Renal pelvis (tissue), 4 donors: Measurements from ENCODE around the gene MROH9. TPM values are rescaled to one million over a fixed set of nuclear protein-coding genes. Genes with fewer than 3 reads are reported as not detected.

Experiments
- DNase-seq: peaks from one replicate; pipeline ENCODE4 v3.0.0-alpha.2; 2013
- polyA plus RNA-seq, 3 donors: library from polyadenylated mRNA; unstranded; fragments of 120-200 nt; gene quantifications; one replicate each; pipeline ENCODE4 v1.2.1, GENCODE V29; 2013; ENCODE audit not compliant: insufficient read length in 3 of 3

Gene MROH9
- polyA plus RNA-seq, 3 donors, result not detected

DNA sequence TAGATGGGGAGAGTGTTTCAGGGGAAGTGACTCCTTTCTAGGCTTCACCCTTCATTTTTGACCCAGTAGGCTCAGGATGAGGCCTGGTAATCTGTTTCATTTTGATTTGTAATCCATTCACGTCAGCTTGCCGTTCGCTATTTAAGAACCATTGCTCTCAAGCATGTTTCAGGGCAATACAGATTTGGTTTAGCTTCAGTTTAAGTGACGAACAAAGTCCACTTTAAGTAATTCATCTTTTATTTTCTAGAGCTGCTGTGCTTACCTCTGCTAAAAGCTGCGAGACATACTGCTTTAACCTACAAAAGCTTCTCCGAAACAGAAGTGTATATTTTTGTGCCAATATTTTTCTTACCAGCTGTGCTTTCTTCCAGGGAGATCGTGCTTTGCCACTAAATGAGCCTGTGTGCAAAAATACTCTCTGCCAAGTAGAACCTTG lies 146.4 kb downstream of the MROH9 start:
- DNase-seq, result no peak

DNA sequence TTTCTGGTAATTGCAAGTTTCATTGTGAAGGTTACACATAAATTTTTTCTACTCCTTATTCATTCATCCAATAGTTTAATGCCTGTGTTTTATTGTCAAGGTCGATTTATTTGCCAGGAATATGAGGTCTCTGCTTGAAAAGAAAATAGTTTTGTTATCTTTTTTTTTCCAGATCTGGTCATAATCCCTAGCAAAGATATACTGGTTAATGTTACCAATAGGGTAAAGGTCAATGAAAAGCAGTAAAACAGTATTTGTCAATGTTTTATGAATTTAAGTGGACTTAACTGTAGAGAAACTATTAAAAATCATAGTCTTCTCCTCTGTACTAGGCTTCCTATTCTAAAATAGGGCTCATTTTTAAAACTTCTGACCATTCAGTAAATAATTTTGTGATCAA lies 147.3 kb downstream of the MROH9 start:
- no peak for DNase-seq

DNA sequence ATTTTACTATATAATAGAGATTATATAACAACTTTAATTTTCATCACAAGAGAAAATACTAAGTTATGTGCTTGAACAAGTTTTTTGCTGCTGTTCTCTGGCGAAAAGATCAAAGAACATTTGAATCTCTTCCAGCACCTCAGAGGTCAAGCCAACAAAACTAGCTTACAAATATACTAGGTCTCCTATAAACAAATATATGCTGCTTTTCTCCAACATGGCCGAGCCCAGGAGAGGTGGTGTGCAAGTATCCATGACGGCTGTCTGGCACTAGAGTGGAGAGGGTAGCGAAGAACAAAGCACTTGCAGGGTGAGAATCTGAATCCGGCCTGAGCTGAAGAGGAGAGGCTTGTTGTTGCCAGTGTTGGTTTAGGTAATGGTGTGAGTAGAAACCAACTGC lies 147.9 kb downstream of the MROH9 start:
- no peak for DNase-seq

DNA sequence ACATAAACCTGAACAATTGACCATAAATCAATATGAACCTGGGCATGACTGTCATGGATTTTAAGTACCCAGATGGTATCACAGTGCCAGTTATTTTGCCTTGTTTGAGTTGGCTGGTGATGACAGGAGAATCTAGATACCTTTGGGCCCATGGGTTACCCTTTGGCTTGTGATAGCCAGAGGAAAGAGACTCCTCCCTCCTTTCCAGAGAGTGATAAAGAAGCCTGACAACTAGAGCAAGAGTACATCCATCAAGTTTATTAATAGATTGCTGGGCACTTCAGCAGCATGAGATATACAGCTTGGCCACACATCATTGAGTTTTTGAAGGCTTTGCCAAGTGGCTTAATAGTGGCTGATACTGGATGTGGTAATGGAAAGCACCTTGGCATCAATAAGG lies 148.8 kb downstream of the MROH9 start:
- no peak for DNase-seq

DNA sequence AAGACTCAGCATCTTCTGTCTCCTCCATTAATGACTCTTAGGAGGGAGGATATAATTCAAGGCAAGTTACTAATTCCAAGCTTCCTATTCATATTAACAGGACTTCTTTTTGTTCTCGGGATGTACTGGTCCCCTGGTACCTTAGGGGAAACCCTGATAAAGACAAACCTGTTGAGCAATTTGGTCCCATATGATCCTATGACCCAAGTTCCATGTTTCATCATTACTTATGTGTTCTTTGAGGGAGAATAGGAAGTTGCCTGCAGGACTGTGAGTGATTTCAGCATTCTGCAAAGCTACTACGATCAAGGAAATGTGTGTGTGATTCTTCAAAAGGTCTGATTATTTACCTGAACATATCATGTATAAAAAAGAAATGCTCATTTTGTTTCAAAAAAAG lies 149.5 kb downstream of the MROH9 start:
- no peak for DNase-seq

DNA sequence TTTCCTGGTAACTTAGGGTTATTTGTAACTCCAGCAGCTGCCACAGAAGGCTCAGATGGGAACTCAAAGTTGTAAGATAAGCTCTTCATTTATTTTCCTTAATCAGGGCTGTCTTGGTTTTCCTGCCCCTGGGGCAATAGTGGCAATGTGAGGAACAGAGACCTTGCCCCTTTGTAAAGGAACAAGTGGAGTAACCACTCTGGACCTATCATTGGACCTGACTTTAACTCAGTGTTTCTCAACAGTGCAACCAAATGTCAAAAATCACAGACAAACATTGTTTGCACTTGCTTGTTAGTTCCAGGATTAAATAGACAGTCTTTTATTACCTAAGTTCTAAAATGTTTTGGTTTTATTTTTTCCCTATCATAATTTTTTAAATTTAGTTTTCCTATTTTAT lies 152.6 kb downstream of the MROH9 start:
- no peak for DNase-seq

DNA sequence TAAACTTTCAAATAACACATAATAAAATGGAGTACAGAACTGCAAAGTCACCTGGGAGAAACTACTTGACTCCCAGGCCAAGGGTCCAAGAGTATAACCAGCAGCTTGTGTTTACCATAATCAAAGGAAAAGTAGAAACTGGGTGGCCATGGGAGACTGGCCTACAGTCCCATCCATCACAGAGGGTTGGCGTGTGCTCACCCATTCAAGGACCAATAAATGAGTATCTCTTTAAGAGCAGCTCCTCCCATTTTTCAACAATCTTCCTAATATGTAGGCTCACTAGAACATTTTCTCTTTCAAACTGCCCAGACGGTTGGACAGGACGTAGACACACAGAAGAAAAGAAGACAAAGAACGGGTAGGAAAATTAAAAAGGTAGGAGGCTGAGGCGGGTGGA lies 155.3 kb downstream of the MROH9 start, which contains the start of gene FMO3:
FMO3 (plus strand) TSS at position 302 of the 400 bp plus-strand sequence. CDS start 1,754 bp downstream, outside the sequence.
- no peak for DNase-seq

DNA sequence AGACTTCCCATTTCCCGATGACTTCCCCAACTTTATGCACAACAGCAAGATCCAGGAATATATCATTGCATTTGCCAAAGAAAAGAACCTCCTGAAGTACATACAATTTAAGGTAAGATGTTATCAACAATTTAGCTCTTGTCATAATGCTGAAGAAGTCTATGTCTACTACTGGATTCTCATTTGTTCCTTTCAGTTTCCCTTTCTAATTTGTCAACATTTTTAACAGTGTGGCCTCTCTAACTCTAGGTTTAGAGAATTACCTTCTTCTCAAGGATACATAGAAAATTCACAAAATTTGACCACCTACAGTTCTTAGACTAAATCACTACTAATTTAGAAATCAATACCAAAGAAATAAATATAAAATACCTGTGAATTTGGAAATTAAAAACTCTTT lies 168.5 kb downstream of the MROH9 start:
- no peak for DNase-seq

DNA sequence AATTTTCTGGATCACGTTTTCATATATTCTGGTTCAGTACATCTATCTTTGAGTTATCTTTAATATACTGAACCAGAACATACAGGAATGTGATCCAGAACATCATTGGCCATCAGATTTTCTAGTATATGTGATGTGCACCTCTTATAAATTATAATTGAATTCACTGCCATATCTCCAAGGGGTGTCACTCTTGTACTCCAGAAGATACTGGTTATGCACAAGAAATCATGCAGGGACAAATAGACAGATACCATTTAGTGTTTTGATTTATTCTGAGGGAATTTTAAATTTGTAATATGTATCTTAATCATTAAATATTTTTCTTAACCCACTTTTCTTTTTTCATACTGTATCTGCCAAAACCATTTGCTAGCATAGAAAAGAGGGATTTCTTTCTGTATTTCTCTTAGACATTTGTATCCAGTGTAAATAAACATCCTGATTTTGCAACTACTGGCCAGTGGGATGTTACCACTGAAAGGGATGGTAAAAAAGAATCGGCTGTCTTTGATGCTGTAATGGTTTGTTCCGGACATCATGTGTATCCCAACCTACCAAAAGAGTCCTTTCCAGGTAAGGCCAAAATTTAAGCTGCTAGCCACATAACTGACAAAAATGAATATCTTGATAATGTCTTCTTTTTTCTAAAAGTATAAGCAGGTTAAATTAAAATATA lies 172.1 kb downstream of the MROH9 start:
- DNase-seq, result no peak

DNA sequence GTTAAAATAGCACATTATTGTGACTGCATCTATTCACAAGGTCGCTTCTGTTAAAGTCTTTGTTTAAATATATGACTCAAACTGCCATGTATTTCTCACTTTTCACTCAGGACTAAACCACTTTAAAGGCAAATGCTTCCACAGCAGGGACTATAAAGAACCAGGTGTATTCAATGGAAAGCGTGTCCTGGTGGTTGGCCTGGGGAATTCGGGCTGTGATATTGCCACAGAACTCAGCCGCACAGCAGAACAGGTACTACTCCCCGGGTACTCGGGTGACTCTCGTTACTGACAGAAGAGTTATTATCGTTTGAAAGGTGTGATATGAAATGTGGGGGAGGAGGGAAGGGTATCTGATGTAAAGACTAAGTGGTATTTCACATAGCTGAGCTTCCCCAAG lies 172.6 kb downstream of the MROH9 start:
- DNase-seq, result no peak

DNA sequence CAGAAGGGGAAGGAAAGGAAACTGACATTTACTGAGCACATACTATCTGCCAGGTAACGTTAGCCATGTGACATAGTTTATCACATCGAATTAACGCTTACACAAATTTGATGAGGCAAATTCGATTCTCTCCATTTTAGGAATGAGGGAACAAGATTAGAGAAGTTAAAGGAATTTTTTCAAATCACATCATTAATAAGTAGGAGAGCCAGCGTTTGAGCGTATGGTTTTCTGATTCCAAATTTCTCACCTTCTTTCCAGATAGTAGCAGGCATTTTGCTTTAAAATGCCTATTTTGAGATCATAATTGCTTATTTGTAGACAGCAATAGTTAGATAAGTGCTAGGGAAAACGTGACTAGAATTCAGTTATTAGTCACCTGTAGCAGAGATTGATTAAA lies 174.6 kb downstream of the MROH9 start:
- no peak for DNase-seq

DNA sequence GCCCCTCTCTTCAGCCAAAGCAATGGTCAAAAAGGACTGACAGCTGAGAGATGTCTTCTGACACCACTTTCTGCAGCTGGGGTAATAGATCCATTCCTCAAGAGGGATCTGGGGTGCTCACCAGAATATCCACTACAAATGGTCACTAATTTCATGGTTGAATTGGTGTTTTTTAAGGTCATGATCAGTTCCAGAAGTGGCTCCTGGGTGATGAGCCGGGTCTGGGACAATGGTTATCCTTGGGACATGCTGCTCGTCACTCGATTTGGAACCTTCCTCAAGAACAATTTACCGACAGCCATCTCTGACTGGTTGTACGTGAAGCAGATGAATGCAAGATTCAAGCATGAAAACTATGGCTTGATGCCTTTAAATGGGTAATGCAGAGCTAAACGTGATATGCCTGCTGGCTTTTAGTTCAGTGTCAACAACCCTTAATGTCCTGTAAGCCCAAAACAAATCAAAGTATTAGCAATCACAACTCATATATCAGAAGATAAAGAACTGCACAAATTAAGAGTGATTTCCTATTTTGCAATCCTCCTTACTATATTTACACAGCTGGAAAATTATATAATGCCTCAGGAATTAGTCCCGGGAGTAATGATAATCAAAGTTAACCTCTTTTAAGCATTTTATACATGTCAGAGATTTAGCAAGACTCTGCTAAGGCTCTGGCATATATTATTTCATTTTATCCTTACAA lies 175.4 kb downstream of the MROH9 start:
- DNase-seq, result no peak

DNA sequence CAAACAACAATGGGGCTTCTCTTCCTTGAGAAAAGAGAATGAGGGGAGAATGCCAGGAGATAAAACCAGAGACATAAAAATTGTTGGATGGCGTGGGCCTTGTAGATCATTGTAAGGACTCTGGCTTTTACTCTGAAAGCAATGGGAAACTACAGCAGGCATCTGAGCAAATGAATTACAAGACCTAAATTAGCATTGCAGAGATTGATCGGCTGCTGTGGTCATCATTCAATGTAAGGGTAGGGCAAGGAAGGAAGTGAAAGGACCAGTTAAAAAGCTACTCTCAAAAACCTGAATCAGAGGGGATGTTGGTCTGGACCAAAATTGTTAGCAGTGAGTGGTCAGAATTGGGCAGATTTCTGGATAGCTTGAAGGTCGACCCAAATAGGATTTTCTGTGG lies 176.8 kb downstream of the MROH9 start:
- no peak for DNase-seq

DNA sequence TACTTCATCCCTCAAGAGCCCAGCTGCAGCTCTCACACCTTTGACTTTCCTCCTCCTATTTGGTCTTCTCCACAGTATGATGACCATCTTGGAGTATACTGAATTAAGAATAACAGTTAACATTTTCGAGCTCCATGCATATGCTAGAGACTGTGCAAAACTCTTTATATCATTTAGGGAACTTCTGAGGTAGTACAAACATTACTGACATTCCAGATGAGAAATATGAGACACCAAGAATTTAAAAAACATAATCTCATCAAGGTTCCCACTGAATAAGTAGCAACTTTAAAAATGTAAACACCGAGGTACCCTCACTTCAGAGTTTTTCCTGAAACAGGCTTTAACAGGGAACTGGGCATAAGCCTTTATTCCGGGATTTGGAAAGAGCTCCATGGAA lies 178.0 kb downstream of the MROH9 start:
- DNase-seq, result no peak

Other genes starting within 250 kb of the MROH9 start
- under 1 TPM in 2 of 3 donors, not detected in 1; 0.14 to 0.18 TPM for gene FMO3, start 155.4 kb downstream of the MROH9 start, polyA plus RNA-seq
- 1 to 10 TPM in 1 of 3 donors, under 1 TPM in 2; 0.70 to 1.9 (median 0.90) TPM for gene FMO2, start 249.8 kb downstream of the MROH9 start, polyA plus RNA-seq